Tibial artery (tissue), 4 donors: ENCODE measurements around the gene ADAMTS3.
"Not testable (repeated sequence)": the region's sequence is repeated elsewhere in the genome, so short reads cannot be mapped to it uniquely, and the experiment has no call there.

Source experiments
- DNase-seq, 2 donors: peaks; one replicate each; pipeline ENCODE4 v3.0.0-alpha.2; 2019
- H3K27ac ChIP-seq, 2 donors: fragments of 200-600 bp; sonication (generic) in 1 of 2; 1 replicate in 1 of 2; 2 replicates in 1 of 2; pipeline ENCODE4 v1.5.1; 2018 to 2019; ENCODE audit warnings: mild to moderate bottlenecking in 1 of 2
- H3K27me3 ChIP-seq, 2 donors: fragments of 200-600 bp; sonication (generic) in 1 of 2; one replicate each; pipeline versions ENCODE4 v1.5.1 to v1.6.0; 2016 to 2019
- H3K36me3 ChIP-seq, 3 donors: fragments of 200-600 bp; sonication (generic) in 2 of 3; one replicate each; pipeline ENCODE4 v1.5.1; 2016 to 2019; ENCODE audit warnings: mild to moderate bottlenecking in 2 of 3
- H3K4me1 ChIP-seq, 4 donors: fragments of 200-600 bp; sonication (generic) in 2 of 4; 1 replicate in 3 of 4; 2 replicates in 1 of 4; pipeline ENCODE4 v1.5.1; 2016 to 2019
- H3K4me3 ChIP-seq, 2 donors: fragments of 200-600 bp; sonication (generic) in 1 of 2; 1 replicate in 1 of 2; 2 replicates in 1 of 2; pipeline ENCODE4 v1.5.1; 2018 to 2019; ENCODE audit warnings: mild to moderate bottlenecking in 2 of 2
- H3K9me3 ChIP-seq, 3 donors: fragments of 200-600 bp; sonication (generic) in 1 of 3; one replicate each; pipeline ENCODE4 v1.5.1; 2016 to 2019
- intact Hi-C: fragments of 100-400 bp; cut with DNase I; formaldehyde crosslinking; loops from one replicate; pipeline ENCODE4 v1.15.0; 2023; ENCODE audit warnings: low total_unique reads
- TF ChIP-seq, protein P1 (sequence below), 2 experiments: fragments of 200-600 bp in 1 of 2; fragments of 450-650 bp in 1 of 2; IDR thresholded peaks; one replicate each; pipeline ENCODE4 v1.5.1; 2017 to 2019; ENCODE audit warnings: antibody characterized with exemption in 2 of 2, mild to moderate bottlenecking in 1 of 2, moderate library complexity in 1 of 2

Gene ADAMTS3

GRCh38 chr4:72430988-72431387 lies 138.0 kb downstream of the ADAMTS3 start:
- Histone ChIP-seq H3K27me3 (no peaks in the 10 kb centered on the region), H3K36me3 (no peaks in the 10 kb centered on the region), H3K4me1 (no peaks in the 10 kb centered on the region), H3K9me3 (no peaks in the 10 kb centered on the region), H3K4me3 (no peak overlapping the region), H3K27ac (no peak overlapping the region)
- DNase-seq: no peak
- intact Hi-C loops: no loop called here
- TF ChIP-seq, protein P1, sequence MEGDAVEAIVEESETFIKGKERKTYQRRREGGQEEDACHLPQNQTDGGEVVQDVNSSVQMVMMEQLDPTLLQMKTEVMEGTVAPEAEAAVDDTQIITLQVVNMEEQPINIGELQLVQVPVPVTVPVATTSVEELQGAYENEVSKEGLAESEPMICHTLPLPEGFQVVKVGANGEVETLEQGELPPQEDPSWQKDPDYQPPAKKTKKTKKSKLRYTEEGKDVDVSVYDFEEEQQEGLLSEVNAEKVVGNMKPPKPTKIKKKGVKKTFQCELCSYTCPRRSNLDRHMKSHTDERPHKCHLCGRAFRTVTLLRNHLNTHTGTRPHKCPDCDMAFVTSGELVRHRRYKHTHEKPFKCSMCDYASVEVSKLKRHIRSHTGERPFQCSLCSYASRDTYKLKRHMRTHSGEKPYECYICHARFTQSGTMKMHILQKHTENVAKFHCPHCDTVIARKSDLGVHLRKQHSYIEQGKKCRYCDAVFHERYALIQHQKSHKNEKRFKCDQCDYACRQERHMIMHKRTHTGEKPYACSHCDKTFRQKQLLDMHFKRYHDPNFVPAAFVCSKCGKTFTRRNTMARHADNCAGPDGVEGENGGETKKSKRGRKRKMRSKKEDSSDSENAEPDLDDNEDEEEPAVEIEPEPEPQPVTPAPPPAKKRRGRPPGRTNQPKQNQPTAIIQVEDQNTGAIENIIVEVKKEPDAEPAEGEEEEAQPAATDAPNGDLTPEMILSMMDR (IDR thresholded peaks at IDR 0.05): no peak

- no peaks in the 10 kb centered on the region for H3K36me3 ChIP-seq
- H3K27me3 ChIP-seq: no peaks in the 10 kb centered on the region
- H3K4me3 ChIP-seq: no peak overlapping the region
- intact Hi-C loops: no loop called here
- H3K4me1 ChIP-seq: no peaks in the 10 kb centered on the region
- no peak overlapping the region for H3K27ac ChIP-seq
- no peak for DNase-seq
- TF ChIP-seq, protein P1 (IDR thresholded peaks at IDR 0.05): no peak
- no peaks in the 10 kb centered on the region for H3K9me3 ChIP-seq
Measured at GRCh38 chr4:72430050-72430449, 139.0 kb downstream of the ADAMTS3 start.

GRCh38 chr4:72429397-72429889 lies 139.6 kb downstream of the ADAMTS3 start:
- H3K4me3 ChIP-seq: no peak overlapping the region
- H3K4me1 ChIP-seq: no peaks in the 10 kb centered on the region
- no peak overlapping the region for H3K27ac ChIP-seq
- no peaks in the 10 kb centered on the region for H3K27me3 ChIP-seq
- H3K36me3 ChIP-seq: no peaks in the 10 kb centered on the region
- intact Hi-C loops: no loop called here
- no peaks in the 10 kb centered on the region for H3K9me3 ChIP-seq
- no peak for DNase-seq
- TF ChIP-seq, protein P1 (IDR thresholded peaks at IDR 0.05): no peak

DNA sequence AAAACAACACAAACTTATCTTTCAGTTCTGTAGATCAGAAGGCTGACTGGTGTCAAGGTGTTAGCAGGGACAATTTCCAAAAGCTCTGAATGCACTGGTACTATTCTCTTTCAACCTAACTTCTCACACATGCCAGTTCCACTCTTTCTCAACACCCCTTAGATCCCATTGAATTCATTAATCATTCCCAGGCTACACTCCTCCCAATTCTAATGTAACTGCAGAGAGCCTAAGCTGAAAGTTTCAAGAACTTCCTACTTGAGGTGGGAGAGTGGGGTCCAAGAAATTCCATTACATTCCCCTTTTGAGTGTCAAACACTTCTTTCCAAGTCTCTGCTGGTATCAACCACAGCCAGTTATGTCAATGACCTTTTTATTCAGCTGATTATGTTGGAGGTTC lies 142.0 kb downstream of the ADAMTS3 start:
- no peak for DNase-seq
- intact Hi-C loops: no loop called here
- Histone ChIP-seq H3K4me1 (no peaks in the 10 kb centered on the region), H3K27ac (no peak overlapping the region), H3K36me3 (no peaks in the 10 kb centered on the region), H3K4me3 (no peak overlapping the region), H3K9me3 (no peaks in the 10 kb centered on the region), H3K27me3 (no peaks in the 10 kb centered on the region)
- TF ChIP-seq, protein P1 (IDR thresholded peaks at IDR 0.05): no peak

DNA sequence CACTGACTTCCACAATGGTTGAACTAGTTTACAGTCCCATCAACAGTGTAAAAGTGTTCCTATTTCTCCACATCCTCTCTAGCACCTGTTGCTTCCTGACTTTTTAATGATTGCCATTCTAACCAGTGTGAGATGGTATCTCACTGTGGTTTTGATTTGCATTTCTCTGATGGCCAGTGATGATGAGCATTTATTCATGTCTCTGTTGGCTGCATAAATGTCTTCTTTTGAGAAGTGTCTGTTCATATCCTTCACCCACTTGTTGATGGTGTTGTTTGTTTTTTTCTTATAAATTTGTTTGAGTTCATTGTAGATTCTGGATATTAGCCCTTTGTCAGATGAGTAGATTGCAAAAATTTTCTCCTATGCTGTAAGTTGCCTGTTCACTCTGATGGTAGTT lies 143.1 kb downstream of the ADAMTS3 start:
- H3K36me3 ChIP-seq, H3K27me3 ChIP-seq, DNase-seq, H3K9me3 ChIP-seq, H3K4me1 ChIP-seq, H3K4me3 ChIP-seq, H3K27ac ChIP-seq, intact Hi-C loops: not testable (repeated sequence)

GRCh38 chr4:72424006-72424405 lies 145.0 kb downstream of the ADAMTS3 start:
- TF ChIP-seq, protein P1 (IDR thresholded peaks at IDR 0.05): no peak
- DNase-seq: no peak
- H3K36me3 ChIP-seq: no peaks in the 10 kb centered on the region
- intact Hi-C loops: no loop called here
- no peaks in the 10 kb centered on the region for H3K4me1 ChIP-seq
- H3K4me3 ChIP-seq: no peak overlapping the region
- no peaks in the 10 kb centered on the region for H3K27me3 ChIP-seq
- no peaks in the 10 kb centered on the region for H3K9me3 ChIP-seq
- H3K27ac ChIP-seq: no peak overlapping the region
